ENCODE data around the gene POLA1.

The POLA1 gene

GRCh38 chrX:24990535-24990934, 296.8 kb downstream of the POLA1 start (continued):
- no peak for TF ChIP-seq POU6F1 (CRISPR knock-in tag; IDR thresholded peaks at IDR 0.05; ENCODE audit: borderline replicate concordance, low read depth)
- TF ChIP-seq BACH2 (CRISPR knock-in tag; IDR thresholded peaks at IDR 0.05; ENCODE audit: borderline replicate concordance) = no peak
- no peak for TF ChIP-seq ISL1 (CRISPR knock-in tag; IDR thresholded peaks at IDR 0.05)
- TF ChIP-seq TCF4 (CRISPR knock-in tag; IDR thresholded peaks at IDR 0.05; ENCODE audit: borderline replicate concordance) = no peak
- TF ChIP-seq ARNTL (CRISPR knock-in tag; IDR thresholded peaks at IDR 0.05; ENCODE audit: borderline replicate concordance, low read depth) = no peak
- TF ChIP-seq ZFP30 (CRISPR knock-in tag; IDR thresholded peaks at IDR 0.05) = no peak

GRCh38 chrX:24993879-24994278, 300.2 kb downstream of the POLA1 start:
- TF ChIP-seq CSRNP3 (CRISPR knock-in tag; IDR thresholded peaks at IDR 0.05) (no peak), ZFP30 (CRISPR knock-in tag; IDR thresholded peaks at IDR 0.05) (no peak), ARNTL (CRISPR knock-in tag; IDR thresholded peaks at IDR 0.05; ENCODE audit: borderline replicate concordance, low read depth) (no peak), OSR1 (CRISPR knock-in tag; IDR thresholded peaks at IDR 0.05) (no peak), ZNF565 (CRISPR knock-in tag; conservative IDR thresholded peaks at IDR 0.05; ENCODE audit: low read depth) (no peak), ZNF8 (CRISPR knock-in tag; IDR thresholded peaks at IDR 0.05) (no peak), ZC3H10 (CRISPR knock-in tag; IDR thresholded peaks at IDR 0.05) (no peak), ZFP3 (CRISPR knock-in tag; IDR thresholded peaks at IDR 0.05) (no peak)
- ATAC-seq = no peak

- ATAC-seq = no peak
- TF ChIP-seq POU6F1 (CRISPR knock-in tag; IDR thresholded peaks at IDR 0.05; ENCODE audit: borderline replicate concordance, low read depth) (no peak), ARNTL (CRISPR knock-in tag; IDR thresholded peaks at IDR 0.05; ENCODE audit: borderline replicate concordance, low read depth) (no peak), BACH2 (CRISPR knock-in tag; IDR thresholded peaks at IDR 0.05; ENCODE audit: borderline replicate concordance) (no peak), ZC3H10 (CRISPR knock-in tag; IDR thresholded peaks at IDR 0.05) (no peak), RARB (CRISPR knock-in tag; IDR thresholded peaks at IDR 0.05) (no peak), CSRNP3 (CRISPR knock-in tag; IDR thresholded peaks at IDR 0.05) (no peak), PATZ1 (CRISPR knock-in tag; IDR thresholded peaks at IDR 0.05; ENCODE audit: borderline replicate concordance) (no peak), ESRRG (CRISPR knock-in tag; IDR thresholded peaks at IDR 0.05) (no peak), ZNF565 (CRISPR knock-in tag; conservative IDR thresholded peaks at IDR 0.05; ENCODE audit: low read depth) (no peak), ZFP3 (CRISPR knock-in tag; IDR thresholded peaks at IDR 0.05) (no peak), TCF4 (CRISPR knock-in tag; IDR thresholded peaks at IDR 0.05; ENCODE audit: borderline replicate concordance) (no peak), TSHZ2 (CRISPR knock-in tag; IDR thresholded peaks at IDR 0.05) (no peak), ZFP30 (CRISPR knock-in tag; IDR thresholded peaks at IDR 0.05) (no peak), OSR1 (CRISPR knock-in tag; IDR thresholded peaks at IDR 0.05) (no peak), ISL1 (CRISPR knock-in tag; IDR thresholded peaks at IDR 0.05) (no peak), PPARA (CRISPR knock-in tag; IDR thresholded peaks at IDR 0.05; ENCODE audit: borderline replicate concordance) (no peak), CSDC2 (CRISPR knock-in tag; IDR thresholded peaks at IDR 0.05) (no peak)
These were observed 302.5 kb downstream of the POLA1 start for GRCh38 chrX:24996096-24996709.
